Tongue (tissue), 2 donors: ENCODE data around the gene KCNH3. TPM values are rescaled to one million over a fixed set of nuclear protein-coding genes. Genes with fewer than 3 reads are reported as not detected.
"Not testable (repeated sequence)": the region's sequence is repeated elsewhere in the genome, so short reads cannot be mapped to it uniquely, and the experiment has no call there.

ENCODE experiments used
- DNase-seq: peaks from one replicate; pipeline ENCODE4 v3.0.0-alpha.2; 2015
- total RNA-seq: library from RNA; depleted of rRNA; stranded (reverse); fragments of >200 nt; gene quantifications from one replicate; pipeline ENCODE4 v1.2.3, GENCODE V29; 2014

Gene KCNH3
- total RNA-seq, 1 donor from 2014 or later = 2.3 TPM

- no peak for DNase-seq
Observed at GRCh38 chr12:49529414-49529813, 9.4 kb upstream of the KCNH3 start.

GRCh38 chr12:49531745-49532144 is 7.1 kb upstream of the KCNH3 start:
- DNase-seq = no peak

GRCh38 chr12:49533331-49533730 is 5.5 kb upstream of the KCNH3 start:
- DNase-seq = no peak

- not testable (repeated sequence) for DNase-seq
Observed at GRCh38 chr12:49534122-49534521, 4.7 kb upstream of the KCNH3 start.

GRCh38 chr12:49534731-49535278 is 4.0 kb upstream of the KCNH3 start:
- DNase-seq = no peak

GRCh38 chr12:49535921-49536525 is 2.8 kb upstream of the KCNH3 start:
- DNase-seq = no peak

GRCh38 chr12:49536526-49537071 is 2.2 kb upstream of the KCNH3 start:
- DNase-seq = no peak

- peak; percentile 28 for DNase-seq
Observed at GRCh38 chr12:49537231-49537751, 1.5 kb upstream of the KCNH3 start.

GRCh38 chr12:49537752-49538509 is 899 bp upstream of the KCNH3 start:
- peak; percentile 14 for DNase-seq

- no peak for DNase-seq
Observed at GRCh38 chr12:49539406-49540228, 787 bp downstream of the KCNH3 start.

GRCh38 chr12:49540229-49541139 is 1.7 kb downstream of the KCNH3 start:
- no peak for DNase-seq

- DNase-seq = no peak
Observed at GRCh38 chr12:49541140-49541861, 2.5 kb downstream of the KCNH3 start.

- DNase-seq = no peak
Observed at GRCh38 chr12:49541911-49542505, 3.2 kb downstream of the KCNH3 start.

GRCh38 chr12:49542592-49543160 is 3.8 kb downstream of the KCNH3 start:
- DNase-seq = no peak

GRCh38 chr12:49543221-49543913 is 4.5 kb downstream of the KCNH3 start:
- DNase-seq = no peak

GRCh38 chr12:49543914-49544815 is 5.3 kb downstream of the KCNH3 start:
- no peak for DNase-seq

GRCh38 chr12:49545815-49546214 is 7.0 kb downstream of the KCNH3 start:
- no peak for DNase-seq

- DNase-seq = no peak
Observed at GRCh38 chr12:49546481-49546880, 7.7 kb downstream of the KCNH3 start.
